Fibroblast of peridontal ligament (primary cell): ENCODE measurements around the gene CCS.
"Not testable (repeated sequence)": the region's sequence is repeated elsewhere in the genome, so short reads cannot be mapped to it uniquely, and the experiment has no call there.

ENCODE experiments used
- DNase-seq: peaks from one replicate; pipeline ENCODE4 v3.0.0-alpha.2; 2010; ENCODE audit errors: extremely low read depth

The CCS gene

DNA sequence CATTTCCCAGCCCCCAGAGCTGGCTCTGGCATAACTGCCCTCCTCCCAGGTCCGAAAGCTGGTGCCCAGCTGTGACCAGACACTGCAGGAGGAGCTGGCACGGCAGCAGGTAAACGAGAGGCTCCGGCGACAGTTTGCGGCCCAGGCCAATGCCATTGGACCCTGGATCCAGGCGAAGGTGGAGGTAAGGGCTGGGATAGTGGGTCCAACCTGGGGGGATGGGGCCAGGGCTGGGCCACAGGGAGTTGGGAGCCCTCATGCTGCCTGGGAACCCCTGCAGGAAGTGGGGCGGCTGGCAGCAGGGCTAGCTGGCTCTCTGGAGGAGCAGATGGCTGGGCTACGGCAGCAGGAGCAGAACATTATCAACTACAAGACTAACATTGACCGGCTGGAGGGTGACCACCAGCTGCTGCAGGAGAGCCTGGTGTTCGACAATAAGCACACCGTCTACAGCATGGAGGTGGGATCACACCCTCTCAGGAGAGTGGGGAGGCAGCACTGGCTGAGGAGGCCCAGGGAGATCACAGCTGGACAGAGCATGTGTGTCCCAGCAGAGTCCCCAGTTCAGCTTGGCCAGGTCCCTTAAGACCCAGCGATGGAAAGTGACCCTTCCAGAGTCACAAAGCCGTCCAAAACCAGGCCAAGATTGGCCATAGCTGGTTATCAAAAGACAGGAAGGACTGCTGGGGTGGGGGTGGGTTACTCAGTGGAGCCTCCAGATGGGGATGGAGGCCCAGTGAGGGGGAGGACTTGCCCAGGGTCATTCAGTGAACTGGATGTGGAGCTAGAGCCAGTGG is 31.6 kb upstream of the CCS start:
- no peak for DNase-seq

DNA sequence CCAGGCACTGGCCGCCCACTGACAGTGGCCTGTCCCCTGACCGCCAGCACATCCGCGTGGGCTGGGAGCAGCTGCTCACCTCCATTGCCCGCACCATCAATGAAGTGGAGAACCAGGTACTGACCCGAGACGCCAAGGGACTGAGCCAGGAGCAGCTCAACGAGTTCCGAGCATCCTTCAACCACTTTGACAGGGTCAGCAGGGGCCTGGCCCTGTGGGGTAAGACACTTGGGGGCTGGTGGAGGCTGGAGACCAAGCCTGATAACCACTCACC is 31.1 kb upstream of the CCS start:
- no peak for DNase-seq

DNA sequence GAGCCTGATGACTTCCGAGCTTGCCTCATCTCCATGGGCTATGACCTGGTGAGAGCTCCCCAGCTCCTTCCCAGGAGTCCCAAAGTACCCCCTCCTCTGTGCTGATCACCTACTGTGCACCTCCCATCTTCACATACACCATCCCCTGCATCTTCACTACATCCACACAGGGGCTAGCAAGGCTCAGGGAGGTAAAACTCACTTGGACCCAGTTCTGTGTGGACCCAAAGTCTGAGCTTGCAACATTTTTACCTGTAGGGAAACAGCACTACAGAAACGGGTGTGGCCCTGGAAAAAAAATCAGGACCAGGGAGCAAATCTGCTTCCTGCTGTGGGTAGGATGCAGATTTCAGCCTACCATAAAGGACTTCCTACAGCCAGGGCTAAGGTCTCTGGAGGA is 30.7 kb upstream of the CCS start:
- DNase-seq, result no peak

DNA sequence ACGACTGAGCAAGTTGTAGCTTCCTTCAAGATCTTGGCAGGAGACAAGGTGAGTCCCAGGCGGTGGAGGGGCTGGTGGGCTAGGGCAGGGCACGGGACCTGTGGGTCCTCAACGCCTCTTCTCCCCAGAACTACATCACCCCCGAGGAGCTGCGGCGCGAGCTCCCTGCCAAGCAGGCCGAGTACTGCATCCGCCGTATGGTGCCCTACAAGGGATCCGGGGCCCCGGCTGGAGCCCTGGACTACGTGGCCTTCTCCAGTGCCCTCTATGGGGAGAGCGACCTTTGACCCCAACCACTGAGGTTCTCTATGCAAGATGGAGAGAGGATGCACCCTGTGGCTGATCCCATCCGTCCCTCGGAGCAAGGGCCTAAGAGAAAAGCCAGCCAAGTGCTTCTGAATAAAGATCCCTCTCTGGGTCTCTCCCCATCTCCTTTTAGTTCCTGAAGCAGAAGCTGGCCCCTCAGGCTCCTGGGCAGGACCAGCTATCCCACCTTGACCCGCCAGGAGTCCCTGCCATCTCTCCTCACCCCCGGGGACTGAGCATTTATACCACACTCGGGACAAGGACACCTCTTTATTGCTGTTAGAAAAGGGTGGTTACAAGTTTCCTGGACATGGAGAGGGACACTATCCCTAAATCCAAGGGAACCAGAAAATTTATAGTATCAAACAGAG is 29.9 kb upstream of the CCS start:
- no peak for DNase-seq

DNA sequence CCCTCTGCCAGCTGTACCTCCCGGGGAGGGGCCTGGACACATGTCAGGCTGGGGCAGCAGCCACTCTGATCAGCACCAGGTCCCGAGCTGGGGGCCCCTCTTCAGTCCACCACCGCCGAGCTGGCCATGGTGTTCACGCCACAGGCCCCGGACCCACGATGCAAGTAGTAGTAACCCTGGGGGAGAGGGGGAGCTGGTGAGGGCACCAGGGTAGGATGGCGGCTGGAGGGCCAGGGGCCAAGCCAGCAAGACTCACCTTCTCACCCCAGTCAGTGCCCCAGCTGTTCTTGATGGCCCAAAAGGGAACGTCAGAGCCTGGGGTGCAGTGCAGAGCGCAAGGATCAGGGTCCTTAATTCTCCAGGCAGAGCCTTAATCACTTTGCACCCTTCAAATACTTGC is 29.2 kb upstream of the CCS start:
- DNase-seq, result no peak

DNA sequence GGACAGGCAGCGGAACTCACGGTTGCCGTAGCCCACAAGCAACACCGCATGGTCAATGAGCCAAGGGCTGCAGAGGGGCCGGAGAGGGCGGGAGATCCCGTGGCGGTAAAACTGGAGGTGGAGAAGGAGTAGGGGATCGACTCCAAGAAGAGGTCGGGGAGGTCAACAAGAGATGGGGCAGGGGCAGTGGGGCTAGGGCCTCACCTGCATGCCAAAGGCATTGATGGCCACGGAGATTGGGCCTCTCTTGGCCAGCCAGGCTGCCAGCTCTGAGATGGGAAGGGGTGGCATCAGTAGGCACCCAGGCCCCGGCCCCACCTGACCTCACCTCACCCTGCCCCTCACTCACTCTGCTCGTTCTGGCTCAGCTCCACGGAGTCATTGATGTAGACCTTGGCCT is 28.4 kb upstream of the CCS start:
- DNase-seq, result no peak

DNA sequence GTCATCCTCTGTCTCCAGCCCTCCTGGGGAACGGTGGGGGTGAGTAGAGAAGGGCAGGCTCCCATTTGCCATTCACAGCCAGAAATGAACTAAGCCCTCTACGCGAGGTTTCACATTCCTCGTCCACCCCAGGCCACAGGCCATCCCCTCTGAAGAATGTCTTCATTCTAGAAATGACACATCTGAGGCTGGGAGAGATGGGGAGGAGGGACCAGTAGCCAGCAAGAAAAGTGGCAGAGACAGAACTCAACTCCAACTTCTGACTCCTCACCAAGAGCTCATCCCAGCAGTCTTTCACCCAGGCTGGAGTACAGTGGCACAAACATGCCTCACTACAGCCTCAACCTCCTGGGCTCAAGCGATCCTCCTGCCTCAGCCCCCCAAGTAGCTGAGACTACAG is 28.0 kb upstream of the CCS start:
- DNase-seq, result no peak

DNA sequence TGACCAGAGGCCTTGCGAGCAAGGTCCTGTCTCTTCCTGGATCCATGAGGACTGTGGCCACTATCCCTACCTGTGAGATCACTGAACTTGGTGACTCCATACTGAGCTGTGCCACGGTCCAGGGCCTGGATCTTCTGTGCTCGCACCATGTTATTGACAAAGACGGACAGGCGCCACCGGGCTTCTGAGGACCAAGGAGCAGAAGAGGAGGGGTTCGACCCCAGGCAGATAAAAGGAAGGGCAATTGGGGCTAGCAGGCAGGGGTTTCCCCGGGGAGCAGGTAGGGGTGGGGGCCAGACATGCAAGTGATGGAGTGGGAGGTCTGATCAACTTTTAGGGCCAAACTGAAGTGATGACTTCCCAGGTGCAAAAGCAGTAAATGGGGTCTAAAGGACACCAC is 26.8 kb upstream of the CCS start:
- DNase-seq, result no peak

DNA sequence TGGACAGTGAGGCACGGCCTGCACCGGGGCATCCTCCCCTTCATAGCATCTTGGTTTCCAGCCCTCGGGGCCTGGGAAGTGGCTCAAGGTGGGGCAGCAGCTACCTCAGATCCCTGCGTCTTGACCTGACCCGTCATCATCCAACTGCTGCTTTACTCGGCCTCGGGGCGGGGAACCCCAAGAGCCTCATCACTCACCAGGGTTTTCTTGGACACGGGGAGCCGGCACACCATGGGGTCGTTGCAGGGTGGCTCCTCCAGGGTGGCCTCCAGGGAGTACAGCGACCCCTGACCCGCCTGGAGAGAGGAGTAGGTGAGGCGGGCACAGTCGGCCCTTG is 25.2 kb upstream of the CCS start:
- DNase-seq, result no peak

DNA sequence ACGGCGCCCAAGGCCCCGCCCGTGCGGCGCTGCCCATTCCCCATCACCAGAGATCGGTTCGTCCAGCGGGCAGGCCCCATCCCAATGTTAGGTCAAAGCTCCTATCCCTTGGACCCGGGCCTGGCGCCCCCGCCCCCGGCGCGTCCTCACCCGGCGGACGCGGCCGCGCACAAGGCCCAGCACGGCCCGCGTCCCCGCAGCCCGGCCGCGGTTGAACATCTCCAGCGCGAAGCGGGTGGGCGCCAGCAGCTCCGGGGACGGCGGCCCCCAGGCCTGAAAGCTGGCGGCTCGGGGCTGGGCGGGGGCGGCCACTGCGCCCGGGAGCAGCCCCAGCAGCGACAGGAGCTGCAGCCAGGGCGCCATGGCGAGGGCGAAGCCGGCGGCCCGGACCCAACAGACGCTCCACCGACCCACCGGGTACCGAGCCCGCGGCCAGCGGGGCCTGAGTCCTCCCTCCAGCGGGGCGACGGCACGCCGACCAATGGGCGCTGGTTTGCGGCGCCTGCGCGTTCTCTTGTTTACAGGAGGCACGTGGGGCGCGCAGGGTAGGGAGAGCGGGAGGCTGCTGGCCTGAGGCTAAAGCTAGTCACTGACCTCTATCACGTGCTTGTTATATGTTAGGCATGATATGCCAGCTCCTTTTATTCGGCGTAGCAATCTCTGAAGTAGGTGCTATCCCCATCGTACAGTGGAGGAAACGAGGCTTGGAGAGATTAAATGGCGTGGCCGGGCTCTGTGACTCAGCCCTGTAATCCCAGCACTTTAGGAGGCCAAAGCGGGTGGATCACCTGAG is 24.7 kb upstream of the CCS start, which contains the start of gene CTSF:
Gene CTSF, minus strand, starts transcription at position 483 of the 793 bp plus-strand sequence. Its CDS starts 120 bp downstream, at position 363.
- peak; percentile 57 for DNase-seq

DNA sequence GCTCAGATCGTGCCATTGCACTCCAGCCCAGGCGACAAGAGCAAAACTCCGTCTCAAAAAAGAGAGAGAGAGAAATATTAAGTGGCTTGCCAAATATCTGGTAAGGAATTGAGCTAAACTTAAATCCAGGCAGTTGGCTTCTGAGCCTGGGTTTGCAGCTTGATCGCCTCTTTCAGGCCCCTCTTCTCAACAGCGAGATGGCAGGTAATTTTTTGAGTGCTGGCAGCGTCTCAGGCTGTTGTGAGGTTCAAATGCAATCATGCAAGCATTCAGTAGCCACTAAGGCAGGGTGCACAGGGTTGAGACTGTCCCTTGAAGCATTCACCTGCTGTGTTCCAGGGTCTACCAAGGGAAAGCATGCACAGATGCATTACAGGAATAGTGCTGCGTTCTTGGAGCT is 23.9 kb upstream of the CCS start:
- no peak for DNase-seq

DNA sequence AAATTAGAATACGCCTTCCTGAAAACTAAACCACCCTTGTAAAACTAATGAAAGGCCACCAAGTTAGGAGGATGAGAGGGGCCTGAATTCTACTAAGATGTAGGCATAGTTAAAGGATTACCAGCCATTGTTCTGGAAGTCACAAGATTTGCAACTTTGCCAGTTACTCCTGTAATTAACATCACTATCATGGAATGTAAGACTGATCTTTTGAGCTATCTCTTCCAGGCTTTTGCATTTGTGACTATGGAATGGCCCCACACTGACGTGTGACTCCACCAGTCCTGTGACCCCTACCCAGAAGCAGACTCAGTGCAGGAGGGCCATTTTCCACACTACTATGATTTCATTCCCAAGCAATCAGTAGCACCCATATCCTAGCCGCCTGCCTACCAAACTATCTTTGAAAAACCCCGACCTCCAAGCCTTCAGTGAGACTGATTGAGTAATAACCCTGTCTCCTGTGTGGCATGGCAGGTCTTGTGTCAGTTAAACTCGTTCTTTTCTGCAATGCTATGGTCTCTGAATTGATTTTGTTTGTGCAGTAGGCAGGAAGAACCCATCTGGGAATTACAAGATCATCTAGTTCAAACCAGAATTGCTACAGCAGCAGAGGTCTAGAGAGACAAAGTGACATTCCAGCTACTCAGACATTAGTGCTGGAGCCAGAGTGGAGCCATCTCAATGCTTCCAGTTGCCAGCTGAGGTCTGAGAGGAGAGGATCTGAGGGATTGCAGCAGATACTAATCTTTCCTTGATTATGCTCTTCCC is 22.7 kb upstream of the CCS start:
- peak; percentile 7 for DNase-seq

DNA sequence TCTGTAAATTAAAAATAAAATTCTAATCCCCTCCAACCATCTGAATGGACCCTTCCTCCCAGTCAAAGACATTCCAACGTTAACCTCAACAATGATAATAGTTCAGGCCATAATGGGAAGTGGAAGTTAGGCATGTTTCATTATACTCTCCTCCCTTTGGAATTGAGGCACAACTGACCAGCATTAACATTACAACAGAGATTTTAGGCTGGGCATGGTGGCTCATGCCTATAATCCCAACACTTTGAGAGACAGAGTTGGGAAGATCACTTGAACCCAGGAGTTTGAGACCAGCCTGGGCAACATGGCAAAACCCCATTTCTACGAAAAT is 22.2 kb upstream of the CCS start:
- DNase-seq, result no peak

DNA sequence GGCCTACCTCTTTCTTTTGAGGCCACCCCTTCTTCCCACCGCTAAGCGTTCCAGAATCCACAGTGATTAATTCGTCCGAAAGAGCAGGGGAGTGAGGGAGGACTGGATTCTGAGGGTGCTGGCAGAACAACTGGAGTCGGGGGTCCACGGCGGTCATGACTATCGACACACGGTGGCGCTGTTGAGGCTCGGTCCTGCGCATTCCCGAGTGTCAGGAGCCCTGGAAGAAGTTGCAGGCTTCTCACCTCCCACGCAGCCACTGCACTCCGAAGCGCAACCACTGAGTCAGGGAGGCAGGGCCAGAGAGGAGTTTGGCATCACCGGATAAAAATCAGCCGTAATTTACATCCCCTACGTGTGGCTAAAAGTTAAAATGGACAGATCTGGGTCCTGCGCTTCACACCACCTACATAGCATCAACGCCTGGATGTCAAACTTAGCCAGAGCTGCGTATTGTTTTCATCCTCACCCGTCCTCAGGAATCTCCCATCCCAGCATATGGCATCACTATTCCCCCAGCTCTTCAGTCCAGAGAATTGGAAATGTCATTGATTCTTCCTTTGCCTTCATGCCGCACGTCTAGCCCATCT is 13.9 kb upstream of the CCS start:
- DNase-seq, result peak; percentile 66

DNA sequence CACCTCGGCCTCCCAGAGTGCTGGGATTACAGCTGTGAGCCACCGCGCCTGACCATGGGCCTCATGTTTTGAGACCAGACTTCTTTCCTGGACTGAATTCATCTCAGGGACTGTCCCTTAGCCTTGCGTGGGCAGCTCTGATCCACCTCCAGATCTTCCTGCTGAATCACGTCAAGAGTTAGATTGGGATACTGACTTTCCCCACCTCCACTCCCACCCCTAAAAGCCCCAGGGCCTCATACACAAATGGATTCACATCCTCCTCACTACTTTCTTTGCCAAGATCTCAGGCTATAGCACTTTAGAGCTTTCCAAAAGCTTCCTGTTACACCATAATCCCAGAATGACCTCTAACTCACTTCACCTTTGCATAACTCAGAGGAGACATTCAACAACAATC is 12.2 kb upstream of the CCS start:
- no peak for DNase-seq

DNA sequence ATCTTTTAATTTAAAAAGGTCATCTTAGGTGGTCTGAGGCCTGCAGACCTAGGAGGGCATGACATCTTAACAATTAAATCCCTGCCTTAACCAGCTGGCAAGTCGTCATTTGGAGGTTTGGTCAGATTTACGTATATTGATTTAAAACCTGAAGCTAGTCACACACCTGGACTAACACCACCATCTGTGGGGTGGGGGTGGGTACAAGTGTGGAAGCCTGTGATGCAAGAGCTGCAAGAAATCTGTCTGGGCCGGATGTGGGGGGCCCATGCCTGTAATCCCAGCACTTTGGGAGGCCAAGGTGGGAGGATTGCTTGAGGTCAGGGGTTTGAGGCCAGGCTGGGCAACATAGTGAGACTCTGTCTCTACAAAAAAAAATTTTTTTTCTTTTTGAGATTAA is 11.7 kb upstream of the CCS start:
- DNase-seq, result no peak

DNA sequence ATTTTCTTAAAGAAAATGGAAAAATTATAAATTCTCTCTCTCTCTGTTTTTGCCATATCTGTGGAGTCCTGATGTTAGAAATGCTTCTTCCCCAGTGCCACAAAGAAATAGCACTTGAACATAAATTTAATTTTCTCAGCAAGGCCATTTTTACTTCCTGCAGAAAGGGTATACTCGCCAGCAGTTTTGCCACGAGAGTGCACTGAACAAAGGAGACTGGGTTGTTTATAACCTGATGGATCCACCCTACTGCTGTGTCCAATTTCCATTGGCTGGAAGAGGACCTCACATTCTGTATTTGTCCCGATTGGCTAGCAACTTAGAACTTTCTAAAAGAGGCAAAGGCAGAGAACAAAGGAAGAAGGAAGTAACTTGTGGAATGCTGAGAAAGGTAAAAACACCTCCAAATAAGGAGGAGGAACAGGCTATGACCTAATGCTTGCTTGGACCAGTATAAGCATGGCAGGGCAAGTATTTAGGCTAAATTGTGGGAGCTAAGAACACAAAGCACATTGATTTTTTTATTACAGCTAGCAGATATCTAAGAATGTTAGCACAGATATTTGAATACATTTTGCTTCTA is 10.3 kb upstream of the CCS start:
- DNase-seq, result not testable (repeated sequence)

DNA sequence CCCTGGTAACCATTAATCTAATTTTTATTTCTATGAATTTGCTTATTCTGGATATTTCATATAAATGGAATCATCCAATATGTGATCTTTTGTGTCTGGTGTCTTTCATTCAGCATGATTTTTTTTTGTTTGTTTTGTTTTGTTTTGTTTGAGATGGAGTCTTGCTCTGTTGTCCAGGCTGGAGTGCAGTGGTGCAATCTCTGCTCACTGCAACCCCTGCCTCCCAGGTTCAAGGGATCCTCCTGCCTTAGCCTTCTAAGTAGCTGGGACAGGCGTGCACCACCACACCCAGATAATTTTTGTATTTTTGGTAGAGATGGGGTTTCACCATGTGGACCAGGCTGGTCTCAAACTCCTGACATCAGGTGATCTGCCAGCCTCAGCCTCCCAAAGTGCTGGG is 7.5 kb upstream of the CCS start:
- not testable (repeated sequence) for DNase-seq

DNA sequence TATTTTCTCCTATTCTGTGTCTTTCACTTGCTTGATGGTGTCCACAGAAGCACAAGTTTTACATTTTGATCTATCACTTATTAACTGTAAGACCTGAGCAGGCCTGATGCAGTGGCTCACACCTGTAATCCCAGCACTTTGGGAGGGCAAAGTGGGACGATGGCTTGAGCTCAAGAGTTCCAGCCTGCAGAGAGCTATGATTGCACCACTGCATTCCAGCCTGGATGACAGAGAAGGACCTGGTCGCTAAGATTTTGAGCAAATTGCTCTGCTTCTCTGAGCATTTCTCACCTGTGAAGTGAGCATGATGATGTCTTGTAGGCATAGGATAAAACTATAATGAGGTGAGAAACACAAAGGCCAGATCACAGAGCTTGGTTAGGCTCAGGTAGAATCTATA is 6.8 kb upstream of the CCS start:
- no peak for DNase-seq

DNA sequence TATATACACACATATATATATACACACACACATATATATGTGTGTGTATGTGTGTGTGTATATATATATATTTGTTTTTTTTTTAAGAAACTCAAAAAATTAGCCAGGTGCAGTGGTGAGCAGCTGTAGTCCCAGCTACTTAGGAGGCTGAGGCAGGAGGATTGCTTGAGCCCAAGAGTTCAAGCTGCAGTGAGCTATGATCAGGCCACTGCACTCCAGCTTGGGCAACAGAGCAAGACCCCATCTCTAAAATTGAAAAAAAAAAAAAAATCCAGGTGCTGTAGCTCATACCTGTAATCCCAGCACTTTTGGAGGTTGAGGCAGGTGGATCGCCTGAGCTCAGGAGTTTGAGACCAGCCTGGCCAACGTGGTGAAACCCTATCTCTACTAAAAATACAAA is 3.7 kb upstream of the CCS start:
- DNase-seq, result not testable (repeated sequence)

DNA sequence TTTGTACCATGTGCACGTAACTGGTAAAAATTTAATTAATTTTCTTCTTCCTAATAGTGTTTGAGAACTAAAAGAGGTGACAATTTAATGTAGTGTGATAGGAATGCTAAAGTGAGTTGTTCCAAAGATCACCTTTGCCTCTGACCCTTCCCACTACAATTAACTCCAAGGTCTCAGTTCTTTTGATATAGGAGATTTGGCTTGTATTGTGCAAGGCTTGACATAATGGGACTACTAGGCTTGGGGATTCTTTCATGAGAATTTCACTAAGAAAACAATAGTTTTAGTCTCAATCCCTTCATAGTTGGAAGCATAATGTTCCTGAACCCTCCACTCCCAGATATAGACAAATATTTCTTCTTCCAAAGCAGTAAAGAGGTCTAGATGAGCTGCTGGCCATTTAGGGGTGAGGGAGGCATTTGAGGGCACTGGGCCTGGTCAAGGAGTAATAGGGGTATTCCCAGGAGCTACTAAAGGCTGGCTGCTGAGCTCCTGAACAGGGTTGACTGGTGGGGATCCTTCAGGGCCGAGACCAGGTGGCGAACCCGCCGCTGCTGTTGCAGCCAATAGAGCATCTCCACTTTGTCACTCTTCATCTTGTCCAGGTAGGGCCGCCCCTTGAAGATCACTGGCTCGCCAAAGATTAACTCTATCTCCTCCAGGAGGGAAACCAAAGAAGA is 2.8 kb upstream of the CCS start:
- no peak for DNase-seq
